GM19099 (cell line): ENCODE measurements around the gene CEBPA.

Source experiments
- POLR2A ChIP-seq: IDR thresholded peaks from 3 replicates; pipeline ENCODE4 v1.6.1; 2011; ENCODE audit warnings: low read depth; ENCODE audit not compliant: insufficient read length; ENCODE audit errors: extremely low read depth

CEBPA gene

GRCh38 chr19:33306853-33307792, 4.8 kb upstream of the CEBPA start:
- TF ChIP-seq POLR2A = no peak

- TF ChIP-seq POLR2A = no peak
These were observed 3.9 kb upstream of the CEBPA start for GRCh38 chr19:33306191-33306590.

- no peak for TF ChIP-seq POLR2A
These were observed 2.7 kb upstream of the CEBPA start for GRCh38 chr19:33304760-33305647.

GRCh38 chr19:33304371-33304759, 2.0 kb upstream of the CEBPA start:
- no peak for TF ChIP-seq POLR2A

GRCh38 chr19:33303791-33304345, 1.5 kb upstream of the CEBPA start:
- no peak for TF ChIP-seq POLR2A

- TF ChIP-seq POLR2A = no peak
These were observed 848 bp upstream of the CEBPA start for GRCh38 chr19:33302974-33303790.

- TF ChIP-seq POLR2A = no peak
These were observed 497 bp downstream of the CEBPA start for GRCh38 chr19:33301900-33302174.

GRCh38 chr19:33301144-33301899, 1.0 kb downstream of the CEBPA start:
- no peak for TF ChIP-seq POLR2A

GRCh38 chr19:33300894-33301143, 1.5 kb downstream of the CEBPA start:
- no peak for TF ChIP-seq POLR2A

- no peak for TF ChIP-seq POLR2A
These were observed 2.1 kb downstream of the CEBPA start for GRCh38 chr19:33300009-33300893.

GRCh38 chr19:33299051-33299688, 3.2 kb downstream of the CEBPA start:
- TF ChIP-seq POLR2A = no peak

- TF ChIP-seq POLR2A = no peak
These were observed 4.0 kb downstream of the CEBPA start for GRCh38 chr19:33298146-33298911.

- TF ChIP-seq POLR2A = no peak
These were observed 4.8 kb downstream of the CEBPA start for GRCh38 chr19:33297401-33298145.
